GM18870 (cell line): ENCODE data around the gene HIPK1.
"Not testable (repeated sequence)": the region's sequence is repeated elsewhere in the genome, so short reads cannot be mapped to it uniquely, and the experiment has no call there.

Source experiments
- ATAC-seq: cut with Tn5 transposase; IDR thresholded peaks from one replicate; pipeline ENCODE4 v1.9.1; 2021; ENCODE audit warnings: moderate library complexity; ENCODE audit not compliant: unreplicated experiment

HIPK1 gene

GRCh38 chr1:113981962-113982931 is 53.1 kb downstream of the HIPK1 start:
- no peak for ATAC-seq

GRCh38 chr1:113982949-113983348 is 53.8 kb downstream of the HIPK1 start:
- no peak for ATAC-seq

GRCh38 chr1:113983391-113983790 is 54.3 kb downstream of the HIPK1 start:
- ATAC-seq, result no peak

GRCh38 chr1:113983826-113984225 is 54.7 kb downstream of the HIPK1 start:
- ATAC-seq, result no peak

GRCh38 chr1:113984710-113985109 is 55.6 kb downstream of the HIPK1 start:
- ATAC-seq, result no peak

- no peak for ATAC-seq
Measured at GRCh38 chr1:113986802-113987201, 57.7 kb downstream of the HIPK1 start.

GRCh38 chr1:113987259-113987658 is 58.1 kb downstream of the HIPK1 start:
- no peak for ATAC-seq

- ATAC-seq, result no peak
Measured at GRCh38 chr1:113990530-113990929, 61.4 kb downstream of the HIPK1 start.

GRCh38 chr1:113990961-113991360 is 61.8 kb downstream of the HIPK1 start:
- ATAC-seq, result no peak

- no peak for ATAC-seq
Measured at GRCh38 chr1:113991467-113991997, 62.4 kb downstream of the HIPK1 start.

GRCh38 chr1:113993072-113993471 is 63.9 kb downstream of the HIPK1 start:
- ATAC-seq, result no peak

- no peak for ATAC-seq
Measured at GRCh38 chr1:113993766-113994165, 64.6 kb downstream of the HIPK1 start.

- ATAC-seq, result no peak
Measured at GRCh38 chr1:113995382-113995781, 66.3 kb downstream of the HIPK1 start.

GRCh38 chr1:113998361-113998760 is 69.2 kb downstream of the HIPK1 start:
- ATAC-seq, result no peak

GRCh38 chr1:113999233-113999632 is 70.1 kb downstream of the HIPK1 start:
- no peak for ATAC-seq

GRCh38 chr1:113999799-114000198 is 70.7 kb downstream of the HIPK1 start:
- ATAC-seq, result no peak

- ATAC-seq, result no peak
Measured at GRCh38 chr1:114000406-114000805, 71.3 kb downstream of the HIPK1 start.

GRCh38 chr1:114002492-114003239 is 73.5 kb downstream of the HIPK1 start:
- ATAC-seq, result no peak

GRCh38 chr1:114003431-114003830 is 74.3 kb downstream of the HIPK1 start:
- ATAC-seq, result no peak

- not testable (repeated sequence) for ATAC-seq
Measured at GRCh38 chr1:114006825-114007224, 77.7 kb downstream of the HIPK1 start.

GRCh38 chr1:114008480-114008941 is 79.4 kb downstream of the HIPK1 start:
- no peak for ATAC-seq

GRCh38 chr1:114008993-114009392 is 79.9 kb downstream of the HIPK1 start:
- ATAC-seq, result no peak
